MCF 10A (cell line): ENCODE data around the gene CRY1. TPM values are rescaled to one million over a fixed set of nuclear protein-coding genes. Genes with fewer than 3 reads are reported as not detected.
"Not testable (repeated sequence)": the region's sequence is repeated elsewhere in the genome, so short reads cannot be mapped to it uniquely, and the experiment has no call there.

Experiments used
- BruUV-seq: library from RNA; stranded (reverse); fragments of 400-500 nt; replicated peaks from 2 replicates; lab custom pipeline; 2021; lab: Mats Ljungman, UMichigan
- CTCF ChIA-PET: fragments of 300-600 bp; sonication (Branson Sonifier 250); formaldehyde crosslinking; extraction: SDS; loops from one replicate; lab custom pipeline; 2021; ENCODE audit warnings: antibody characterized with exemption, inconsistent platforms; lab: Yijun Ruan, JAX
- POLR2A ChIA-PET: fragments of 300-600, 350-650 bp; sonication (Branson Sonifier 250); formaldehyde crosslinking; extraction: SDS; loops from one replicate; lab custom pipeline; 2020; ENCODE audit warnings: antibody characterized with exemption, inconsistent platforms; lab: Yijun Ruan, JAX
- DNase-seq: peaks from one replicate; pipeline ENCODE4 v3.0.0-alpha.2; 2018; ENCODE audit not compliant: unreplicated experiment
- H3K27ac Mint-ChIP-seq: one replicate; pipeline ENCODE4 v1.8.0; 2022; ENCODE audit warnings: mild to moderate bottlenecking, low read depth, mixed read lengths; ENCODE audit not compliant: unreplicated experiment
- H3K27me3 Mint-ChIP-seq: one replicate; pipeline ENCODE4 v1.8.0; 2022; ENCODE audit warnings: mixed read lengths; ENCODE audit not compliant: insufficient read depth, unreplicated experiment
- H3K36me3 Mint-ChIP-seq: one replicate; pipeline ENCODE4 v1.8.0; 2022; ENCODE audit warnings: mild to moderate bottlenecking, moderate library complexity, mixed read lengths; ENCODE audit not compliant: insufficient read depth, unreplicated experiment
- H3K4me1 Mint-ChIP-seq: one replicate; pipeline ENCODE4 v1.8.0; 2022; ENCODE audit warnings: mixed read lengths; ENCODE audit not compliant: insufficient read depth, unreplicated experiment
- H3K4me3 Mint-ChIP-seq: one replicate; pipeline ENCODE4 v1.8.0; 2022; ENCODE audit warnings: mild to moderate bottlenecking, moderate library complexity, mixed read lengths; ENCODE audit not compliant: unreplicated experiment
- H3K9me3 Mint-ChIP-seq: one replicate; pipeline ENCODE4 v1.8.0; 2022; ENCODE audit warnings: mixed read lengths; ENCODE audit not compliant: unreplicated experiment
- CTCF ChIP-seq: fragments of 200-600 bp; IDR thresholded peaks from one replicate; pipeline ENCODE4 v1.8.0; 2022; ENCODE audit warnings: antibody characterized with exemption, mild to moderate bottlenecking; ENCODE audit not compliant: unreplicated experiment
- intact Hi-C: fragments of 100-400 bp; cut with micrococcal nuclease; formaldehyde crosslinking; loops from 2 replicates; pipeline ENCODE4 v1.14.1; 2022
- total RNA-seq: library from RNA; stranded (reverse); gene quantifications from 2 replicates; pipeline ENCODE4 v1.2.3, GENCODE V29; 2022

The CRY1 gene
- total RNA-seq, 1 experiment from 2014 or later = 11.6 TPM

GRCh38 chr12:107011519-107011918 lies 81.8 kb downstream of the CRY1 start:
- TF ChIP-seq CTCF = no peak
- Mint-ChIP-seq H3K27me3 (no peaks in the 10 kb centered on the region), H3K4me1 (no peaks in the 10 kb centered on the region), H3K4me3 (no peak overlapping the region), H3K9me3 (no peaks in the 10 kb centered on the region), H3K27ac (no peak overlapping the region), H3K36me3 (no peaks in the 10 kb centered on the region)
- intact Hi-C loops = no loop called here
- no peak for DNase-seq
- CTCF ChIA-PET = interaction anchor here (0.6 kb wide), 1 partner anchor 93 kb away, joined by 3 read pairs; no protein-coding TSS in a partner anchor
- BruUV-seq = no TSS peak
- POLR2A ChIA-PET = no interaction called here

GRCh38 chr12:107007411-107007810 lies 85.9 kb downstream of the CRY1 start:
- ChIA-PET CTCF (interaction anchor here (0.8 to 1.3 kb wide), 3 partner anchors 13 to 98 kb away, joined by 3 read pairs; no protein-coding TSS in a partner anchor), POLR2A (interaction anchor here (0.7 kb wide), 1 partner anchor 23 kb away, joined by 3 read pairs; no protein-coding TSS in a partner anchor)
- Mint-ChIP-seq H3K27ac (no peak overlapping the region), H3K4me3 (no peak overlapping the region), H3K4me1 (no peaks in the 10 kb centered on the region), H3K36me3 (no peaks in the 10 kb centered on the region), H3K27me3 (no peaks in the 10 kb centered on the region), H3K9me3 (no peaks in the 10 kb centered on the region)
- no TSS peak for BruUV-seq
- intact Hi-C loops = no loop called here
- DNase-seq = no peak
- no peak for TF ChIP-seq CTCF

GRCh38 chr12:107002665-107003064 lies 90.7 kb downstream of the CRY1 start:
- DNase-seq, H3K36me3 Mint-ChIP-seq, H3K27me3 Mint-ChIP-seq, H3K4me1 Mint-ChIP-seq, intact Hi-C loops, H3K27ac Mint-ChIP-seq, CTCF ChIA-PET, BruUV-seq, H3K4me3 Mint-ChIP-seq, H3K9me3 Mint-ChIP-seq: not testable (repeated sequence)
- POLR2A ChIA-PET = interaction anchor here (0.9 to 1.2 kb wide), 2 partner anchors 15 to 49 kb away, joined by 3 read pairs; partner anchors contain the start of gene MTERF2

- no peaks in the 10 kb centered on the region for H3K27me3 Mint-ChIP-seq
- no peaks in the 10 kb centered on the region for H3K4me1 Mint-ChIP-seq
- ChIA-PET CTCF (interaction anchor here (1.0 to 1.2 kb wide), 3 partner anchors 14 to 608 kb away, joined by 3 read pairs; no protein-coding TSS in a partner anchor), POLR2A (no interaction called here)
- no peak overlapping the region for H3K27ac Mint-ChIP-seq
- no peak for TF ChIP-seq CTCF
- peaks cover 6% of the 10 kb centered on the region for H3K36me3 Mint-ChIP-seq
- H3K9me3 Mint-ChIP-seq = no peaks in the 10 kb centered on the region
- intact Hi-C loops = no loop called here
- DNase-seq = no peak
- BruUV-seq = no TSS peak
- no peak overlapping the region for H3K4me3 Mint-ChIP-seq
Observed at GRCh38 chr12:106999446-106999845, 93.9 kb downstream of the CRY1 start.
